ENCODE data around the gene PDE4D.

DNA sequence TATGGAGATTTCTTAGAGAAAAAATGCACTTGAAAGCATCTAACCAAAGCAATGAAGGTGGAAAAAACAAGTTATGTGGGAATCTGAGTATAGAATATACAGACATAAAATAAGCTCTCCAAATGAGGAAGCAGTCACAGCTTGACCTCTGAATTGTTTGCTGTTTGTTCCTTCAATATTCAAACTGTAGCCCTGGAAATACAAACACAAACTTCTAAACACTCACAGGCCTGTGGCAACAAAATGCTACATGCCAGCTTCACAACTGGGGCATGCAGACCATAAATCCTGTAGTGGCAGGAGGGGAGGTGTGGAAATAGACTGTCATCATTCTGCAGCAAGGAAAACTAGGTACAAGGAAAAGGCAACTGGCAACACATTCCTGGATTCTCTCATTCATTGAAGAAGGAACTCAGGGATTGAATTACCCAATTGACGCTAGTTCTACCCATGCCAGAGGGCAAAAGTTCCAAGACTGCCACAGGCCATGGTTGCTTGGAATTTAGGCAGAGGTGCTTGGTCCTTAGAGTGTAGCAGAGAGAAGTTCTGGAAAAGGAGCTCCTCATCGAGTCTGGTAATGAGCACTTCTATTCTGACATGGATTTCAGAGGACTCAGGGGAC lies 349.6 kb downstream of the PDE4D start:
- TF ChIP-seq, protein P1, sequence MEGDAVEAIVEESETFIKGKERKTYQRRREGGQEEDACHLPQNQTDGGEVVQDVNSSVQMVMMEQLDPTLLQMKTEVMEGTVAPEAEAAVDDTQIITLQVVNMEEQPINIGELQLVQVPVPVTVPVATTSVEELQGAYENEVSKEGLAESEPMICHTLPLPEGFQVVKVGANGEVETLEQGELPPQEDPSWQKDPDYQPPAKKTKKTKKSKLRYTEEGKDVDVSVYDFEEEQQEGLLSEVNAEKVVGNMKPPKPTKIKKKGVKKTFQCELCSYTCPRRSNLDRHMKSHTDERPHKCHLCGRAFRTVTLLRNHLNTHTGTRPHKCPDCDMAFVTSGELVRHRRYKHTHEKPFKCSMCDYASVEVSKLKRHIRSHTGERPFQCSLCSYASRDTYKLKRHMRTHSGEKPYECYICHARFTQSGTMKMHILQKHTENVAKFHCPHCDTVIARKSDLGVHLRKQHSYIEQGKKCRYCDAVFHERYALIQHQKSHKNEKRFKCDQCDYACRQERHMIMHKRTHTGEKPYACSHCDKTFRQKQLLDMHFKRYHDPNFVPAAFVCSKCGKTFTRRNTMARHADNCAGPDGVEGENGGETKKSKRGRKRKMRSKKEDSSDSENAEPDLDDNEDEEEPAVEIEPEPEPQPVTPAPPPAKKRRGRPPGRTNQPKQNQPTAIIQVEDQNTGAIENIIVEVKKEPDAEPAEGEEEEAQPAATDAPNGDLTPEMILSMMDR (conservative IDR thresholded peaks at IDR 0.05; ENCODE audit: low read depth, low read length) = no peak
- TF ChIP-seq, protein P2, sequence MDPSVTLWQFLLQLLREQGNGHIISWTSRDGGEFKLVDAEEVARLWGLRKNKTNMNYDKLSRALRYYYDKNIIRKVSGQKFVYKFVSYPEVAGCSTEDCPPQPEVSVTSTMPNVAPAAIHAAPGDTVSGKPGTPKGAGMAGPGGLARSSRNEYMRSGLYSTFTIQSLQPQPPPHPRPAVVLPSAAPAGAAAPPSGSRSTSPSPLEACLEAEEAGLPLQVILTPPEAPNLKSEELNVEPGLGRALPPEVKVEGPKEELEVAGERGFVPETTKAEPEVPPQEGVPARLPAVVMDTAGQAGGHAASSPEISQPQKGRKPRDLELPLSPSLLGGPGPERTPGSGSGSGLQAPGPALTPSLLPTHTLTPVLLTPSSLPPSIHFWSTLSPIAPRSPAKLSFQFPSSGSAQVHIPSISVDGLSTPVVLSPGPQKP (IDR thresholded peaks at IDR 0.05; ENCODE audit: borderline replicate concordance, low read depth, low read length) = no peak
- TF ChIP-seq CHD1 (IDR thresholded peaks at IDR 0.05; ENCODE audit: low read depth, low read length) = no peak
- no peak for TF ChIP-seq POLR2A (IDR thresholded peaks at IDR 0.05; ENCODE audit: low read depth, low read length)
- no peak for TF ChIP-seq FOS (IDR thresholded peaks at IDR 0.05; ENCODE audit: low read depth, low read length)
- no peak for TF ChIP-seq CEBPB (IDR thresholded peaks at IDR 0.05; ENCODE audit: low read depth, low read length)

Measured in IMR-90 (cell line).